ENCODE measurements around the gene HSP90B1.

Gene HSP90B1

DNA sequence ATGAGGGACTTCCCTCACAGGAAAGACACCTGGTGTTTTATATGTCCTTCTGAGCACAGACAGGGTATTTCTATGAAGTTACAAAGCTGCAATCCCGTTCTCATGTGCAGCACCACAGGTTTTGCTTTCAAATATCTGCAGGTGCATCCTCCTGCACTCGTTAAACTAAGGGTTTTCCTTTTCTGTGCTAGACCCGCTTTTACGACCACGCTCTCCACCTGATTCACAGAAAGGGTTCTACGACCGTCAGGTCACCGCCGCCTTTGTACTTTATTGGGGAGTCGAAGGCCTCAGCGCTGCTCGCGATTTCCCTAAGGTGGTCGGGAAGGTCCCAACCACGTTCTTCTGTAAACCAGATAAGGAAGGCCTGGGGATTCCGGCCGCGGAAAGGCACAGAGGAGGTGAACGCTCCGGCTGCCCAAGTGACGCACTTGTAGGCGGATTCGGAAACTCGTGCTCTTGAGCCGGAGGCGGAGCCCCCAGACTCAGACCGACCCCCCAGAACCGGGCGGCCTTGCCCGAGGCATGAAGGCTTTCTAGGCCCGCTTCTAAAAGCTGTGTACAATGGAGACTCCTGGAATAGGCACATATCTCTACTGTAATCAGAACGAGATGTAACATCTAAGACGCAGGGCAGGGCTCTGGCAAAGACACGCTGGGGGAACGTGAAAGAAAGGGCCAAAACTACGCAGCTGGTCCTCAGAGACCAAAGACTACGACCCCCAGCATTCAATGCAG, 995 bp upstream of the HSP90B1 start:
- peaks cover 34% of the 10 kb centered on the region for H3K4me1 ChIP-seq (ENCODE audit: control insufficient read depth, insufficient read depth, low read length)
- peak overlapping the region; percentile 90 to 99 for H3K9ac ChIP-seq (ENCODE audit: low read length in 2 of 2)
- peak overlapping the region; percentile 41 to 91 for H3K4me3 ChIP-seq (ENCODE audit: low read length in 2 of 2)
- H3K27me3 ChIP-seq (ENCODE audit: control insufficient read depth in 1 of 2, insufficient read depth in 2 of 2, low read length in 2 of 2) = no peaks in the 10 kb centered on the region
- H3K9me3 ChIP-seq (ENCODE audit: control insufficient read depth in 2 of 2, low read length in 2 of 2) = no peaks in the 10 kb centered on the region
- peaks cover 7 to 9% of the 10 kb centered on the region in 2 donors for H3K36me3 ChIP-seq (ENCODE audit: control insufficient read depth in 2 of 2, insufficient read depth in 2 of 2, low read length in 2 of 2)
- H3K27ac ChIP-seq (ENCODE audit: low read length) = peak overlapping the region; percentile 98

DNA sequence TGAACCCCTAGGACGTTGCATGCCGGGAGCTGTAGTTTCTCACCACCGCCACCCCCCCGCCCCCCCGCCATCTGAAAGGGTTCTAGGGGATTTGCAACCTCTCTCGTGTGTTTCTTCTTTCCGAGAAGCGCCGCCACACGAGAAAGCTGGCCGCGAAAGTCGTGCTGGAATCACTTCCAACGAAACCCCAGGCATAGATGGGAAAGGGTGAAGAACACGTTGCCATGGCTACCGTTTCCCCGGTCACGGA, 501 bp upstream of the HSP90B1 start:
- peaks cover 34% of the 10 kb centered on the region for H3K4me1 ChIP-seq (ENCODE audit: control insufficient read depth, insufficient read depth, low read length)
- peak overlapping the region; percentile 98 for H3K27ac ChIP-seq (ENCODE audit: low read length)
- peak overlapping the region; percentile 41 to 91 for H3K4me3 ChIP-seq (ENCODE audit: low read length in 2 of 2)
- H3K36me3 ChIP-seq (ENCODE audit: control insufficient read depth in 2 of 2, insufficient read depth in 2 of 2, low read length in 2 of 2) = peaks cover 10 to 12% of the 10 kb centered on the region in 2 donors
- no peaks in the 10 kb centered on the region for H3K27me3 ChIP-seq (ENCODE audit: control insufficient read depth in 1 of 2, insufficient read depth in 2 of 2, low read length in 2 of 2)
- H3K9me3 ChIP-seq (ENCODE audit: control insufficient read depth in 2 of 2, low read length in 2 of 2) = no peaks in the 10 kb centered on the region
- H3K9ac ChIP-seq (ENCODE audit: low read length in 2 of 2) = peak overlapping the region; percentile 90 to 99

DNA sequence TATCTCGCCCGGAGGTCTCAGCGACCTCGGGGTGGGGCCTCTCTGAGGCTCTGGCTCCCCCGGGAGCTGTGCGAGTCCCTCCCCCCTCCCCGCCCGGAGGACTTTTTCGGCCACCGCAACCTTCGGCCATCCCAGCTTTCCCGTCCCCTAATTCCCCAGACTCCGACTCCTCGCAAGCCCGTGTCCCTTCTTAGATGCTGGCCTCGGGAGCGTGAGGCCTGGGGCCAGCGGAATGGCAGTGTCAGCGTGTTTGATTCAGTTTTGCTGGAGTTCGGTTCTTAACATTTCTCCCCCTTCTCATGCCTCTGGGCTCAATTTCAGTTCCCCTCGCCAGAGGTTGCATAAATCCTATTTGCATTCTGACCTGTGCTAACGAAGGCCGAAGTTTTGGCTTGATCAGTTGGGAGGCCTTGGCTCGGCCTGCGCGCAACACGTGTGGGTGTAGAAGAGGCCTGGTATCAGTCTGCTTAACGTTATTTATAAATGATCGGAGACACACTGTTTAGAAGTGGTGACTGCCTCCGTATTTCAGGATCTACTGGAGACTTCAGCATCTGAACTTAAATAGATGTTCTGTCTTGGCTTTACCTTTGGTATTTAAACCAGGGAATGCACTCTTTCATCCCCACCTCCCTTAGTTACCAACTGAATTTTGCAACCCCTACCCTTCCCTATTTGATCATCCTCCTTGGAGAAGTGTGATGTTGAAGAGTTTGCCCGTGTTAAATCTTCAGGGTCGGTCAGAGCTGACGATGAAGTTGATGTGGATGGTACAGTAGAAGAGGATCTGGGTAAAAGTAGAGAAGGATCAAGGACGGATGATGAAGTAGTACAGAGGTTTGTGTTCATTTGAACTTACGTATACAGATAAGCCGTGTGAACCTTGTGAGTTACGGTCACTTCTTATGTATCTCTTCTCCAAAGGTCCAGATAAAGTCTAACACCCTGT, 851 bp downstream of the HSP90B1 start:
- Histone ChIP-seq H3K27ac (ENCODE audit: low read length) (peak overlapping the region; percentile 98), H3K4me3 (ENCODE audit: low read length in 2 of 2) (peak overlapping the region; percentile 78 to 91), H3K27me3 (ENCODE audit: control insufficient read depth in 1 of 2, insufficient read depth in 2 of 2, low read length in 2 of 2) (no peaks in the 10 kb centered on the region), H3K9ac (ENCODE audit: low read length in 2 of 2) (peak overlapping the region; percentile 92 to 93), H3K4me1 (ENCODE audit: control insufficient read depth, insufficient read depth, low read length) (peaks cover 40% of the 10 kb centered on the region), H3K9me3 (ENCODE audit: control insufficient read depth in 2 of 2, low read length in 2 of 2) (no peaks in the 10 kb centered on the region), H3K36me3 (ENCODE audit: control insufficient read depth in 2 of 2, insufficient read depth in 2 of 2, low read length in 2 of 2) (peaks cover 19 to 20% of the 10 kb centered on the region in 2 donors)

DNA sequence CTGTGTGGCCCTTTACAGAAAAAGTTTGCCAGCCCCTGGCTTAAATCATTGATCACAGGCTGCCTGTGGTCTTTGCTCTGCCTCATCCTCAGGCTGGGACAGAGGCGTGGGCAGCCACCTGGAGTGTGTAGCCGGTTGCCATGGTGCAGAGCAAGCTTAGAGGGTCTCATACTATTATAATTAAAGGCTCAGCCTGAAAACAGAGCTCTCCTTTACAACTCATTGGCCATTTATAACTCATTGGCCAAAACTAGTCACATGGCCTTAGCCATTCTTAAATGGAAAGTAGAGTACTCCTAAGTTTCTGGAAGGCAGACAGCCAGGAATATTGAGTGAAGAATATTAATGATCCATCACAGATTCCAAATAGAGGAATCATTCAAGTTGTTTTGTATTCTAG, 3.0 kb downstream of the HSP90B1 start:
- Histone ChIP-seq H3K4me3 (ENCODE audit: low read length in 2 of 2) (peak overlapping the region; percentile 24 to 78), H3K4me1 (ENCODE audit: control insufficient read depth, insufficient read depth, low read length) (peaks cover 40% of the 10 kb centered on the region)

DNA sequence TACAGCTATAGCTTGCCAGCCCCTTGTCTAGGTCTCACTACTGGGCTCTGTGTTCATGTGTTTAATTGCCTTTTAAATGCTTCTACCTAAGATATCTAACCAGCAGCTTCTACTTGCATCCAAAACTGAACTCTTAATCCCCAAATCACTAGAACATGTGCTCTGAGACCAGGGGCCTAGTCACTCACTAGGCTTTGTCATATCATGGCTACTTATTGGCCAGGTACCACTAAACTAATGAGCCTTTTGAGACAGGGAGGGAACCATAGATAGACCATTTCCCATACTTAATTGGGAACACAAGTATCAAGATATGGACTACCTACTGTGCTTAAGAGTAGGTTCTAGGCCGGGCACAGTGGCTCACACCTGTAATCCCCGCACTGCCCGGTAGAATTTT, 6.5 kb downstream of the HSP90B1 start:
- H3K27me3 ChIP-seq (ENCODE audit: control insufficient read depth in 1 of 2, insufficient read depth in 2 of 2, low read length in 2 of 2) = no peaks in the 10 kb centered on the region
- peaks cover 56 to 66% of the 10 kb centered on the region in 2 donors for H3K36me3 ChIP-seq (ENCODE audit: control insufficient read depth in 2 of 2, insufficient read depth in 2 of 2, low read length in 2 of 2)
- H3K9ac ChIP-seq (ENCODE audit: low read length in 2 of 2) = no peak overlapping the region
- no peak overlapping the region for H3K27ac ChIP-seq (ENCODE audit: low read length)
- no peaks in the 10 kb centered on the region for H3K9me3 ChIP-seq (ENCODE audit: control insufficient read depth in 2 of 2, low read length in 2 of 2)
- peaks cover 22% of the 10 kb centered on the region for H3K4me1 ChIP-seq (ENCODE audit: control insufficient read depth, insufficient read depth, low read length)
- H3K4me3 ChIP-seq (ENCODE audit: low read length in 2 of 2) = no peak overlapping the region

More for the DNA sequence above, 3.0 kb downstream of the HSP90B1 start:
- no peaks in the 10 kb centered on the region for H3K27me3 ChIP-seq (ENCODE audit: control insufficient read depth in 1 of 2, insufficient read depth in 2 of 2, low read length in 2 of 2)
- H3K36me3 ChIP-seq (ENCODE audit: control insufficient read depth in 2 of 2, insufficient read depth in 2 of 2, low read length in 2 of 2) = peaks cover 28 to 34% of the 10 kb centered on the region in 2 donors
- H3K9ac ChIP-seq (ENCODE audit: low read length in 2 of 2) = no peak overlapping the region
- H3K27ac ChIP-seq (ENCODE audit: low read length) = peak overlapping the region; percentile 6
- H3K9me3 ChIP-seq (ENCODE audit: control insufficient read depth in 2 of 2, low read length in 2 of 2) = no peaks in the 10 kb centered on the region

DNA sequence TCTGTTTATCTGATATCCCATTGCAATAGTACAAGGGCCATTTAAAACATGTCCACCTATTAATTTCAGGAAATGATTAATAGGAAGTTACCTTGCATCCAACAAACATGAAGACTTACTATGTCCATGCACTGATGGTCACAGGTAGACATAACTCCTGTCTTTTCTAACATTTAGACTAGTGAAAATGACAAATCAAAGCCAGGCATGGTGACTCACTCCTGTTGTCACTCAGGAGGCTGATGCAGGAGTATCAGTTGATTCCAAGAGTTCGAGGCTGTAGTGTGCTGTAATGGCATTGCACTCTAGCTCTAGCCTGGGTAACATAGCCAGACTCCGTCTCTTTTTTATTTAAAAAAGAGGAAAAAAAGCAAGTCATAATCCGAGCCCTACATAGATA, 14.8 kb downstream of the HSP90B1 start:
- H3K4me3 ChIP-seq (ENCODE audit: low read length in 2 of 2) = no peak overlapping the region
- no peaks in the 10 kb centered on the region for H3K4me1 ChIP-seq (ENCODE audit: control insufficient read depth, insufficient read depth, low read length)
- H3K36me3 ChIP-seq (ENCODE audit: control insufficient read depth in 2 of 2, insufficient read depth in 2 of 2, low read length in 2 of 2) = peaks cover 70 to 78% of the 10 kb centered on the region in 2 donors
- H3K9ac ChIP-seq (ENCODE audit: low read length in 2 of 2) = no peak overlapping the region
- no peak overlapping the region for H3K27ac ChIP-seq (ENCODE audit: low read length)
- H3K9me3 ChIP-seq (ENCODE audit: control insufficient read depth in 2 of 2, low read length in 2 of 2) = no peaks in the 10 kb centered on the region
- no peaks in the 10 kb centered on the region for H3K27me3 ChIP-seq (ENCODE audit: control insufficient read depth in 1 of 2, insufficient read depth in 2 of 2, low read length in 2 of 2)

DNA sequence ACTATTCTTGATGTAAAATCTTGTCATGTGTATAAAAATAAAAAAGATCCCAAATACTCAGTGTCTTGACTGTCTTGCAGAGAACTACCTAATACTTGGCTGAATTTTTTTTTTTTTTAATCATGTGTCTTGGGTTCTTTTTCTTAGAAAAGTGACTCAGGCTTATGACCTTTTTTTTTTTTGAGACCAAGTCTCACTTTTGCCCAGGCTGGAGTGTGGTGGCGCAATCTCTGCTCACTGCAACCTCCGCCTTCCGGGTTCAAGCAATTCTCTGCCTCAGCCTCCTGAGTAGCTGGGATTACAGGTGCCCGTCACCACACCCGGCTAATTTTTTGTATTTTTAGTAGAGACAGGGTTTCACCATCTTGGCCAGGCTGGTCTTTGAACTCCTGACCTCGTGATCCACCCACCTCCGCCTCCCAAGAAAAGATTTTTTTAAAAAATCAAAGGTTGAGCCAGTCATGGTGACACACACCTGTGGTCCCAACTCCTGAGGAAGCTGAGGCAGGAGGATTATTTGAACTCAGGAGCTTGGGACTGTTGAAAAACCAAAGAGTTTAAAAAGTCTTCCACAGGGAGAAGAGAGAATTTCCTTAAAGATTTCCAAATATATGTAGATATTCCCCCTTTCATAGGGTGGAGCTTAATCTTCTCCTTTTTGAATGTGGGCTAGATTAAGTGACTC, 17.8 kb downstream of the HSP90B1 start:
- H3K36me3 ChIP-seq (ENCODE audit: control insufficient read depth in 2 of 2, insufficient read depth in 2 of 2, low read length in 2 of 2) = peaks cover 63 to 65% of the 10 kb centered on the region in 2 donors
- H3K4me1 ChIP-seq (ENCODE audit: control insufficient read depth, insufficient read depth, low read length) = no peaks in the 10 kb centered on the region
- H3K9ac ChIP-seq (ENCODE audit: low read length in 2 of 2) = no peak overlapping the region
- no peak overlapping the region for H3K4me3 ChIP-seq (ENCODE audit: low read length in 2 of 2)
- no peak overlapping the region for H3K27ac ChIP-seq (ENCODE audit: low read length)
- H3K9me3 ChIP-seq (ENCODE audit: control insufficient read depth in 2 of 2, low read length in 2 of 2) = no peaks in the 10 kb centered on the region
- no peaks in the 10 kb centered on the region for H3K27me3 ChIP-seq (ENCODE audit: control insufficient read depth in 1 of 2, insufficient read depth in 2 of 2, low read length in 2 of 2)

DNA sequence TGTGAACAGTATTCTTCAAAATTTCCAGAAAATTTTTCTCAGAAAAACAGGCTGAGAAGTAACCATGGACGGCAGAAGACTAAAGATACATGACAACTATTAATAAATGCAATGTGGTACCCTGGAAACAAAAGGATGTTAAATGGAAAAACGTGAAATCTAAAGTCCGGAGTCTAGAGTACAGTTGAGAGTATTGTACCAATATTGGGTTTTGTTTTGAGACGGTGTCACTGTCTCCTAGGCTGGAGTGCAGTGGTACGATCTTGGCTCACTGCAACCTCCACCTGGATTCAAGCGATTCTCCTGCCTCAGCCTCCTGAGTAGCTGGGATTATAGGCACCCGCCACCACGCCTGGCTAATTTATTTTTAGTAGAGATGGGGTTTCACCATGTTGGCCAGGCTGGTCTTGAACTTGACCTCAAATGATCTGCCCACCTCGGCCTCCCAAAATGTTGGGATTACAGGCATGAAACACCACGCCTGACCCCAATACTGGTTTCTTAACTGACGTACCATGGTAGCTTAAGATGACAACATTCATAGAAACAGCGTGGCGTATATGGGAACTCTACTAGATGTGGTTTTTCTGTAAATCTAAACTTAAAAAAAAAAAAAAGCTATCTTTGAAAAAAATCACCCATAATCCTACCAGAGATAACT, 18.7 kb downstream of the HSP90B1 start:
- H3K27me3 ChIP-seq (ENCODE audit: control insufficient read depth in 1 of 2, insufficient read depth in 2 of 2, low read length in 2 of 2) = no peaks in the 10 kb centered on the region
- H3K9me3 ChIP-seq (ENCODE audit: control insufficient read depth in 2 of 2, low read length in 2 of 2) = no peaks in the 10 kb centered on the region
- H3K27ac ChIP-seq (ENCODE audit: low read length) = no peak overlapping the region
- H3K4me1 ChIP-seq (ENCODE audit: control insufficient read depth, insufficient read depth, low read length) = no peaks in the 10 kb centered on the region
- H3K36me3 ChIP-seq (ENCODE audit: control insufficient read depth in 2 of 2, insufficient read depth in 2 of 2, low read length in 2 of 2) = peaks cover 61 to 64% of the 10 kb centered on the region in 2 donors
- H3K9ac ChIP-seq (ENCODE audit: low read length in 2 of 2) = no peak overlapping the region
- no peak overlapping the region for H3K4me3 ChIP-seq (ENCODE audit: low read length in 2 of 2)

DNA sequence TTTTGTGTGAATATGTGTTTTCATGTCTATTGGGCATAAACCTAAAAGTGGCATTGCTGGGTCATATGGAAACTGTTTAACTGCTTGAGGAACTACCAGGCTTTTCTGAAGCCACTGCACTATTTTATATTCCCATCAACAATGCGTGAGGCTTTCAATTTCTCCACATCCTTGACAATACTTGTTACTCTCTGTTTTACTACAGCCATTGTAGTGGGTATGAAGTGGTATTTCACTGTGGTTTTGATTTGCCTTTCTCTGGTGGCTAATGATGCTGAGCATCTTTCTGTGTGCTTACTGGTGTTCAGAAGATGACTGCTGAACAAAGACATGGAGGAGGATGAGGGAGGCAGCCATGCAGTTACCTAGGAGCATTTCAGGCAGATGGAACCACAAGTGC, 22.3 kb downstream of the HSP90B1 start:
- peaks cover 37 to 42% of the 10 kb centered on the region in 2 donors for H3K36me3 ChIP-seq (ENCODE audit: control insufficient read depth in 2 of 2, insufficient read depth in 2 of 2, low read length in 2 of 2)
- no peak overlapping the region for H3K4me3 ChIP-seq (ENCODE audit: low read length in 2 of 2)
- peaks cover 16% of the 10 kb centered on the region for H3K4me1 ChIP-seq (ENCODE audit: control insufficient read depth, insufficient read depth, low read length)
- no peaks in the 10 kb centered on the region for H3K9me3 ChIP-seq (ENCODE audit: control insufficient read depth in 2 of 2, low read length in 2 of 2)
- H3K27me3 ChIP-seq (ENCODE audit: control insufficient read depth in 1 of 2, insufficient read depth in 2 of 2, low read length in 2 of 2) = no peaks in the 10 kb centered on the region
- no peak overlapping the region for H3K9ac ChIP-seq (ENCODE audit: low read length in 2 of 2)
- H3K27ac ChIP-seq (ENCODE audit: low read length) = no peak overlapping the region

DNA sequence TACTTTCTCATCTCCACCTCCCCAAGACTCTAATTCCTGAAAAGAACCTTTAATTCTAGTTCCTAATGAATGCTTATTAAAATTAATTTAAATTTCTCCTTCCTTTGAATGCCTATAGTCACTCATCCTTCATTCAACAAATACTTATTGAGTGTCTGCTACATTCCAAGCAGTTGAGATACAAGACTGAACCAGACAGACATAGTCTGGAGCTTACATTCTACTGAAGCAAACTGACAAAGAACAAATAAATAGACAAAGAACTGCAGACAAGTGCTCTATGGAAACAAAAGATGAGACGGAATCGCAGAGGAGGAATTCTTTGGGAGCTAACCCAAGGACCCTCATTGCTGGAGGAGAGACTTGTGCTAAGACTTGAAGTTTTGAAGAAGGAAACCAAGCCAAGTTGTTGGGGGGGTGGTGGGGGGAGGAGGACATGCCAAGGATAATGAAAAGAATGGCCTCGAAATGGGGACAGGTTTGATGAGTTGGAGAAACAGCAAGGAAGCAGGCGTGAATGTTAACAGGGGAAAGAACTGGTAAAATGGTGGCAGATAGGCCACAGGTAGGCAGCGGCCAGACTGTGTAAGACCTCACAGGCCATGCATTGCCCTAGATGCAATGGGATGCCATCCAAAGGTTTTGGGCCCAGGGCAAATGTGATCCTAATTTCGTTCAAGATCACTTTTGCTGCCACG, 25.8 kb downstream of the HSP90B1 start:
- H3K9ac ChIP-seq (ENCODE audit: low read length in 2 of 2) = peak overlapping the region; percentile 83 to 90
- peaks cover 18% of the 10 kb centered on the region for H3K4me1 ChIP-seq (ENCODE audit: control insufficient read depth, insufficient read depth, low read length)
- peak overlapping the region; percentile 90 for H3K27ac ChIP-seq (ENCODE audit: low read length)

More for the DNA sequence above, 25.8 kb downstream of the HSP90B1 start:
- peaks cover 19 to 20% of the 10 kb centered on the region in 2 donors for H3K36me3 ChIP-seq (ENCODE audit: control insufficient read depth in 2 of 2, insufficient read depth in 2 of 2, low read length in 2 of 2)
- peak overlapping the region; percentile 88 to 94 for H3K4me3 ChIP-seq (ENCODE audit: low read length in 2 of 2)
- no peaks in the 10 kb centered on the region for H3K27me3 ChIP-seq (ENCODE audit: control insufficient read depth in 1 of 2, insufficient read depth in 2 of 2, low read length in 2 of 2)
- H3K9me3 ChIP-seq (ENCODE audit: control insufficient read depth in 2 of 2, low read length in 2 of 2) = no peaks in the 10 kb centered on the region

Measured in stomach smooth muscle (tissue), 2 donors.